ENCODE results near the gene ANKRD16. TPM values are rescaled to one million over a fixed set of nuclear protein-coding genes. Genes with fewer than 3 reads are reported as not detected.

Gene ANKRD16
- total and polyA plus RNA-seq, 2 experiments from 2014 or later = 6.4 to 16.1 TPM

- Histone ChIP-seq H3K9me2 (ENCODE audit: insufficient read depth) (no peaks in the 10 kb centered on the region), H3K36me3 (ENCODE audit: insufficient read depth) (peaks cover 19% of the 10 kb centered on the region), H3K4me1 (ENCODE audit: insufficient read depth) (peaks cover 13% of the 10 kb centered on the region), H3K27ac (ENCODE audit: low read depth) (no peak overlapping the region), H4K20me1 (replicated peaks; ENCODE audit: insufficient read depth) (peaks cover 31% of the 10 kb centered on the region), H3K4me2 (peak overlapping the region; percentile 98; the same call in 1 of the 2 replicates), H3K4me3 (peak overlapping the region; percentile 90; the same call in 1 of the 2 replicates), H3K27me3 (ENCODE audit: insufficient read depth) (no peaks in the 10 kb centered on the region), H2AFZ (no peak overlapping the region), H3F3A (replicated peaks; ENCODE audit: low read depth) (peaks cover 3% of the 10 kb centered on the region; the same call in 1 of the 2 replicates), H3K79me2 (replicated peaks; ENCODE audit: insufficient read depth) (peaks cover 39% of the 10 kb centered on the region)
- H3K4me3 Mint-ChIP-seq = peak overlapping the region; percentile 96
- DNase-seq (ENCODE audit: low spot score) (no peak), ATAC-seq (no peak)
- H3K36me3 Mint-ChIP-seq (ENCODE audit: low read depth) = peaks cover 45% of the 10 kb centered on the region
- H3K27me3 Mint-ChIP-seq (ENCODE audit: insufficient read depth, low read depth, poor library complexity) = peaks cover 7% of the 10 kb centered on the region
- H3K27ac Mint-ChIP-seq = no peak overlapping the region
- peaks cover 30% of the 10 kb centered on the region for H3K4me1 Mint-ChIP-seq
- no peaks in the 10 kb centered on the region for H3K9me3 Mint-ChIP-seq
- no peak for TF ChIP-seq NANOG (IDR thresholded peaks at IDR 0.05; ENCODE audit: borderline replicate concordance)
- TF ChIP-seq POLR2AphosphoS5 (IDR thresholded peaks at IDR 0.05; ENCODE audit: low read depth) = no peak
Observed at GRCh38 chr10:5887641-5888040, 2.1 kb downstream of the ANKRD16 start.

DNA sequence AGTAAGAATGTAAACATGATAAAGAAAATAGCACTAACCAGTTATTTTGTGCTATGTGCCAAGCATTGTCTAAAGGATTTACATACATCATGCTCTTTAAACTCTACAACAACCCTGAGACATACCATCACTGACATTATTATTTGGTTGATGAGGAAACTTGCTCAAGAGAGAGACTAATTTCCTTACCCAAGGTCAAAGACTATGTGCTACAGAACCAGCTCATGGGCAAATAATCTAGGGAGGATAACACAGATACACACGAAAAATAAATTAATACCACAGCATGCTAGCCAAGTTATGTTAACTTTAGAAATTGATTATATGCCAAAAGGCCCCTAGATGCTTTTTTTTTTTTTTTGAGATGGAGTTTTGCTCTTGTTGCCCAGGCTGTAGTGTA, 2.7 kb downstream of the ANKRD16 start:
- H3K36me3 Mint-ChIP-seq (ENCODE audit: low read depth) = peaks cover 52% of the 10 kb centered on the region
- H3K27ac ChIP-seq (ENCODE audit: low read depth) = no peak overlapping the region
- H3K4me1 Mint-ChIP-seq = peaks cover 27% of the 10 kb centered on the region
- H3K4me1 ChIP-seq (ENCODE audit: insufficient read depth) = peaks cover 13% of the 10 kb centered on the region
- no peak overlapping the region for H3K4me3 ChIP-seq
- peaks cover 32% of the 10 kb centered on the region for H3K79me2 ChIP-seq (replicated peaks; ENCODE audit: insufficient read depth)
- no peaks in the 10 kb centered on the region for H3K27me3 ChIP-seq (ENCODE audit: insufficient read depth)
- H3K9me2 ChIP-seq (ENCODE audit: insufficient read depth) = no peaks in the 10 kb centered on the region
- no peak overlapping the region for H3K4me2 ChIP-seq
- peaks cover 20% of the 10 kb centered on the region for H3K36me3 ChIP-seq (ENCODE audit: insufficient read depth)
- H3K9me3 Mint-ChIP-seq = no peaks in the 10 kb centered on the region
- DNase-seq (ENCODE audit: low spot score) = no peak
- H3K4me3 Mint-ChIP-seq = 0 out of 3 replicates have a peak overlapping the region, but pooled peaks have one; percentile 5
- peaks cover 3% of the 10 kb centered on the region; the same call in 1 of the 2 replicates for H3F3A ChIP-seq (replicated peaks; ENCODE audit: low read depth)
- peaks cover 32% of the 10 kb centered on the region for H4K20me1 ChIP-seq (replicated peaks; ENCODE audit: insufficient read depth)
- H3K27ac Mint-ChIP-seq = no peak overlapping the region
- H2AFZ ChIP-seq = no peak overlapping the region
- ATAC-seq = no peak
- H3K27me3 Mint-ChIP-seq (ENCODE audit: insufficient read depth, low read depth, poor library complexity) = peaks cover 6% of the 10 kb centered on the region
- no peak for TF ChIP-seq CTCF (conservative IDR thresholded peaks at IDR 0.05; ENCODE audit: low read depth in 2 of 2)
- no peak for TF ChIP-seq EZH2phosphoT487 (IDR thresholded peaks at IDR 0.05; ENCODE audit: unreplicated experiment)
- no peak for TF ChIP-seq JUNB (IDR thresholded peaks at IDR 0.05; ENCODE audit: unreplicated experiment)
- no peak for TF ChIP-seq STAT1 (IDR thresholded peaks at IDR 0.05; ENCODE audit: unreplicated experiment)
- TF ChIP-seq, protein P1, sequence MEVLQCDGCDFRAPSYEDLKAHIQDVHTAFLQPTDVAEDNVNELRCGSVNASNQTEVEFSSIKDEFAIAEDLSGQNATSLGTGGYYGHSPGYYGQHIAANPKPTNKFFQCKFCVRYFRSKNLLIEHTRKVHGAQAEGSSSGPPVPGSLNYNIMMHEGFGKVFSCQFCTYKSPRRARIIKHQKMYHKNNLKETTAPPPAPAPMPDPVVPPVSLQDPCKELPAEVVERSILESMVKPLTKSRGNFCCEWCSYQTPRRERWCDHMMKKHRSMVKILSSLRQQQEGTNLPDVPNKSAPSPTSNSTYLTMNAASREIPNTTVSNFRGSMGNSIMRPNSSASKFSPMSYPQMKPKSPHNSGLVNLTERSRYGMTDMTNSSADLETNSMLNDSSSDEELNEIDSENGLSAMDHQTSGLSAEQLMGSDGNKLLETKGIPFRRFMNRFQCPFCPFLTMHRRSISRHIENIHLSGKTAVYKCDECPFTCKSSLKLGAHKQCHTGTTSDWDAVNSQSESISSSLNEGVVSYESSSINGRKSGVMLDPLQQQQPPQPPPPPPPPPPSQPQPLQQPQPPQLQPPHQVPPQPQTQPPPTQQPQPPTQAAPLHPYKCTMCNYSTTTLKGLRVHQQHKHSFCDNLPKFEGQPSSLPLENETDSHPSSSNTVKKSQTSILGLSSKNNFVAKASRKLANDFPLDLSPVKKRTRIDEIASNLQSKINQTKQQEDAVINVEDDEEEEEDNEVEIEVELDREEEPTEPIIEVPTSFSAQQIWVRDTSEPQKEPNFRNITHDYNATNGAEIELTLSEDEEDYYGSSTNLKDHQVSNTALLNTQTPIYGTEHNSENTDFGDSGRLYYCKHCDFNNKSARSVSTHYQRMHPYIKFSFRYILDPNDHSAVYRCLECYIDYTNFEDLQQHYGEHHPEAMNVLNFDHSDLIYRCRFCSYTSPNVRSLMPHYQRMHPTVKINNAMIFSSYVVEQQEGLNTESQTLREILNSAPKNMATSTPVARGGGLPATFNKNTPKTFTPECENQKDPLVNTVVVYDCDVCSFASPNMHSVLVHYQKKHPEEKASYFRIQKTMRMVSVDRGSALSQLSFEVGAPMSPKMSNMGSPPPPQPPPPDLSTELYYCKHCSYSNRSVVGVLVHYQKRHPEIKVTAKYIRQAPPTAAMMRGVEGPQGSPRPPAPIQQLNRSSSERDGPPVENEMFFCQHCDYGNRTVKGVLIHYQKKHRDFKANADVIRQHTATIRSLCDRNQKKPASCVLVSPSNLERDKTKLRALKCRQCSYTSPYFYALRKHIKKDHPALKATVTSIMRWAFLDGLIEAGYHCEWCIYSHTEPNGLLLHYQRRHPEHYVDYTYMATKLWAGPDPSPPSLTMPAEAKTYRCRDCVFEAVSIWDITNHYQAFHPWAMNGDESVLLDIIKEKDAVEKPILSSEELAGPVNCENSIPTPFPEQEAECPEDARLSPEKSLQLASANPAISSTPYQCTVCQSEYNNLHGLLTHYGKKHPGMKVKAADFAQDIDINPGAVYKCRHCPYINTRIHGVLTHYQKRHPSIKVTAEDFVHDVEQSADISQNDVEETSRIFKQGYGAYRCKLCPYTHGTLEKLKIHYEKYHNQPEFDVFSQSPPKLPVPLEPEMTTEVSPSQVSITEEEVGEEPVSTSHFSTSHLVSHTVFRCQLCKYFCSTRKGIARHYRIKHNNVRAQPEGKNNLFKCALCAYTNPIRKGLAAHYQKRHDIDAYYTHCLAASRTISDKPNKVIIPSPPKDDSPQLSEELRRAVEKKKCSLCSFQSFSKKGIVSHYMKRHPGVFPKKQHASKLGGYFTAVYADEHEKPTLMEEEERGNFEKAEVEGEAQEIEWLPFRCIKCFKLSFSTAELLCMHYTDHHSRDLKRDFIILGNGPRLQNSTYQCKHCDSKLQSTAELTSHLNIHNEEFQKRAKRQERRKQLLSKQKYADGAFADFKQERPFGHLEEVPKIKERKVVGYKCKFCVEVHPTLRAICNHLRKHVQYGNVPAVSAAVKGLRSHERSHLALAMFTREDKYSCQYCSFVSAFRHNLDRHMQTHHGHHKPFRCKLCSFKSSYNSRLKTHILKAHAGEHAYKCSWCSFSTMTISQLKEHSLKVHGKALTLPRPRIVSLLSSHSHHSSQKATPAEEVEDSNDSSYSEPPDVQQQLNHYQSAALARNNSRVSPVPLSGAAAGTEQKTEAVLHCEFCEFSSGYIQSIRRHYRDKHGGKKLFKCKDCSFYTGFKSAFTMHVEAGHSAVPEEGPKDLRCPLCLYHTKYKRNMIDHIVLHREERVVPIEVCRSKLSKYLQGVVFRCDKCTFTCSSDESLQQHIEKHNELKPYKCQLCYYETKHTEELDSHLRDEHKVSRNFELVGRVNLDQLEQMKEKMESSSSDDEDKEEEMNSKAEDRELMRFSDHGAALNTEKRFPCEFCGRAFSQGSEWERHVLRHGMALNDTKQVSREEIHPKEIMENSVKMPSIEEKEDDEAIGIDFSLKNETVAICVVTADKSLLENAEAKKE (CRISPR knock-in tag; IDR thresholded peaks at IDR 0.05) = no peak
- TF ChIP-seq, protein P2, sequence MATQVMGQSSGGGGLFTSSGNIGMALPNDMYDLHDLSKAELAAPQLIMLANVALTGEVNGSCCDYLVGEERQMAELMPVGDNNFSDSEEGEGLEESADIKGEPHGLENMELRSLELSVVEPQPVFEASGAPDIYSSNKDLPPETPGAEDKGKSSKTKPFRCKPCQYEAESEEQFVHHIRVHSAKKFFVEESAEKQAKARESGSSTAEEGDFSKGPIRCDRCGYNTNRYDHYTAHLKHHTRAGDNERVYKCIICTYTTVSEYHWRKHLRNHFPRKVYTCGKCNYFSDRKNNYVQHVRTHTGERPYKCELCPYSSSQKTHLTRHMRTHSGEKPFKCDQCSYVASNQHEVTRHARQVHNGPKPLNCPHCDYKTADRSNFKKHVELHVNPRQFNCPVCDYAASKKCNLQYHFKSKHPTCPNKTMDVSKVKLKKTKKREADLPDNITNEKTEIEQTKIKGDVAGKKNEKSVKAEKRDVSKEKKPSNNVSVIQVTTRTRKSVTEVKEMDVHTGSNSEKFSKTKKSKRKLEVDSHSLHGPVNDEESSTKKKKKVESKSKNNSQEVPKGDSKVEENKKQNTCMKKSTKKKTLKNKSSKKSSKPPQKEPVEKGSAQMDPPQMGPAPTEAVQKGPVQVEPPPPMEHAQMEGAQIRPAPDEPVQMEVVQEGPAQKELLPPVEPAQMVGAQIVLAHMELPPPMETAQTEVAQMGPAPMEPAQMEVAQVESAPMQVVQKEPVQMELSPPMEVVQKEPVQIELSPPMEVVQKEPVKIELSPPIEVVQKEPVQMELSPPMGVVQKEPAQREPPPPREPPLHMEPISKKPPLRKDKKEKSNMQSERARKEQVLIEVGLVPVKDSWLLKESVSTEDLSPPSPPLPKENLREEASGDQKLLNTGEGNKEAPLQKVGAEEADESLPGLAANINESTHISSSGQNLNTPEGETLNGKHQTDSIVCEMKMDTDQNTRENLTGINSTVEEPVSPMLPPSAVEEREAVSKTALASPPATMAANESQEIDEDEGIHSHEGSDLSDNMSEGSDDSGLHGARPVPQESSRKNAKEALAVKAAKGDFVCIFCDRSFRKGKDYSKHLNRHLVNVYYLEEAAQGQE (IDR thresholded peaks at IDR 0.05; ENCODE audit: unreplicated experiment) = no peak
- no peak for TF ChIP-seq CREB1 (CRISPR knock-in tag; IDR thresholded peaks at IDR 0.05; ENCODE audit: low read depth)
- TF ChIP-seq ZNF331 (CRISPR knock-in tag; IDR thresholded peaks at IDR 0.05; ENCODE audit: low read depth) = no peak
- TF ChIP-seq ZNF114 (CRISPR knock-in tag; IDR thresholded peaks at IDR 0.05) = no peak
- TF ChIP-seq POLR2AphosphoS5 (IDR thresholded peaks at IDR 0.05; ENCODE audit: low read depth) = no peak

All from GM23338 (cell line).